Glomerular visceral epithelial cell (primary cell): ENCODE results near the gene BRPF3.
"Not testable (repeated sequence)": the region's sequence is repeated elsewhere in the genome, so short reads cannot be mapped to it uniquely, and the experiment has no call there.

Experiments used
- DNase-seq: peaks from one replicate; pipeline ENCODE4 v3.0.0-alpha.2; 2016; ENCODE audit errors: extremely low spot score

BRPF3 gene

DNA sequence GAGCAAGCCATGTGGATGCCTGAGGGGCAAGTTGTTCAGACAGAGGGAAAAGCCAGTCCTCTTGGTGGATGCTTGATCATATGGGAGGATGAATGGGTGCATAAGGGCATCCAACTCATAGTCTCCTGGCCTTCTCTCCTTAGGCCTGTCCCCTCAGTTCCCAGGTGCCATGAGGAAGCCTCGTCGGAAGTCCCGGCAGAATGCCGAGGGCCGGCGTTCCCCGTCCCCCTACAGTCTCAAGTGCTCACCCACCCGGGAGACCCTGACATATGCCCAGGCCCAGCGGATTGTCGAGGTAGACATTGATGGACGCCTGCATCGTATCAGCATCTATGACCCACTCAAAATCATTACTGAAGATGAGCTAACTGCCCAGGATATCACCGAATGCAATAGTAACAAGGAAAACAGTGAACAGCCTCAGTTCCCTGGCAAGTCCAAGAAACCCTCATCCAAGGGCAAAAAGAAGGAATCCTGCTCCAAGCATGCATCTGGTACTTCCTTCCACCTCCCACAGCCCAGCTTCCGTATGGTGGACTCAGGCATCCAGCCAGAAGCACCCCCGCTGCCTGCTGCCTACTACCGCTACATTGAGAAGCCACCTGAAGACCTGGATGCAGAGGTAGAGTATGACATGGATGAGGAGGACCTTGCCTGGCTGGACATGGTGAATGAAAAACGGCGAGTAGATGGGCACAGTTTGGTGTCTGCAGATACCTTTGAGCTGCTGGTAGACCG lies 3.8 kb downstream of the BRPF3 start:
- no peak for DNase-seq

DNA sequence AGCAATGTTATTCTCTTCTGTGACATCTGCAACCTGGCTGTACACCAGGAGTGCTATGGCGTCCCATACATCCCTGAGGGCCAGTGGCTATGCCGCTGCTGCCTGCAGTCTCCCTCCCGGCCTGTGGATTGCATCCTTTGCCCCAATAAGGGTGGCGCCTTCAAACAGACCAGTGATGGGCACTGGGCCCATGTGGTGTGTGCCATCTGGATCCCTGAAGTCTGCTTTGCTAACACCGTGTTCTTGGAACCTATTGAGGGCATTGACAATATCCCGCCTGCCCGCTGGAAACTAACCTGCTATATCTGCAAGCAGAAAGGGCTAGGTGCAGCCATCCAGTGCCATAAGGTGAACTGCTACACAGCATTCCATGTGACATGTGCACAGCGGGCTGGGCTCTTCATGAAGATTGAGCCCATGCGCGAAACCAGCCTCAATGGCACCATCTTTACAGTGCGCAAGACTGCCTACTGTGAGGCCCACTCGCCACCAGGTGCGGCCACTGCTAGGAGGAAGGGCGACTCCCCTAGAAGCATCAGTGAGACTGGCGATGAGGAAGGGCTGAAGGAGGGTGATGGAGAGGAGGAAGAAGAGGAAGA lies 4.6 kb downstream of the BRPF3 start:
- no peak for DNase-seq

- no peak for DNase-seq
Observed at GRCh38 chr6:36201612-36202011, 5.1 kb downstream of the BRPF3 start.

- no peak for DNase-seq
Observed at GRCh38 chr6:36202101-36202500, 5.6 kb downstream of the BRPF3 start.

DNA sequence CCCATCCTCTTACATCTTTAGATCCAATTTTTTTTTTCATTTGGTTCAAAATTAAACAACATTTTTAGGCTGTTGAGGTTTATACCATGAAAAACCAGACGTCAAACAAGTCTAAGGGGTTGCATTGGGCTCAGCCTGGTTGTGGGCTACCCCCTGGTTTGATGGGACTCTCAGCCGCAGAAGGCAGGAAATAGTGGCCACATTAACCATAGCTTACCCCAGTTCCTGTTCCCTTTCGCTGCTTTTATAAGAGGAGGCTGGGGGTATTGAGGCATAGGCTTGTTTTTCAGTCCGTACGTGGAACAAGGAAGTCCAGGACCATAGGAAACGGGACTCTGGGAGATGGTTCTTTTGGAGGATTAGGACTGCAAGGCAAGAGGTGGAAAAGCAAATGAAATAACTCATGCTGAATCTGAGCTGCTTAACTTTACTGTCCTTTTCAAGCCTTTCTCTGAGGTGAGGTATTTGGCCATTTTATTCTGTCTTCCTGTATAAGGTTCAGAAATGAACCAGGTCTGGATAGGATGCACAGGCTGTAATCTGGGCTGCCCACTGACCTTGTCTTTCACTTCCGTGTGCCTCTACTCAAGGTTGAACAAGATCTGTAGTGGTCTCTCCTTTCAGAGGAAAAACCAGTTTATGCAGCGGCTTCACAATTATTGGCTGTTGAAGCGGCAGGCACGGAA lies 7.7 kb downstream of the BRPF3 start:
- DNase-seq, result no peak

DNA sequence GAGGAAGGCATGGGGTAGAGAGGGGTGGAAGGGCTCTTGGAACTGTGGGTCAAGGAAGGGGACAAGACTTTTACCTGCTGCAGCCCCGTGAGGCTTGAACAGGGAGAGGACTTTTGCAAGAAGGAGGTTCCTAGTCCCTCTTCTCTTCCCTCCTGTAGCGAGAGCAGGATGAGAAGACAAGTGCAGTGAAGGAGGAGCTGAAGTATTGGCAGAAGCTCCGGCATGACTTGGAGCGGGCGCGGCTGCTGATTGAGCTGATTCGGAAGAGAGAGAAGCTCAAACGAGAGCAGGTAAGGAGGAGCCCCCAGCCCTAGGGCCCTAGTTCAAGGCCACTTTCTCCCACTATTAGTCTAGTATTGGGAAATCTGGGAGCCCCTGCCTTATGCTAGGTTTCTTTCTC lies 10.6 kb downstream of the BRPF3 start:
- DNase-seq, result no peak

DNA sequence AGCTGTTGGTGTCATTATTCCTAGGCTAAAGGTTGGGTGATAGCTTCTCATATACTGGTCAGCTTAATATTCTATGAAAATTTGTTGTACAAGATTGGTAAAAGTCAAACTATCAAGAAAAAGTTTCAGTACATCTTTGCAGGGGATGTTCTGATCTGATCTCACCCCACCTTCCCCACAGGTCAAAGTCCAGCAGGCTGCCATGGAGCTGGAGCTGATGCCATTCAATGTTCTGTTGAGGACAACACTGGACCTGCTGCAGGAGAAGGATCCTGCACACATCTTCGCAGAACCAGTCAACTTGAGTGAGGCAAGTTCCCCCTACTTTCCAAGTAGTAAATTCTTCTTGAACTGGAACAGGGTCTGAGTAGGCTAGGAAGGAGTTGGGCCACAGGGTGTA lies 13.1 kb downstream of the BRPF3 start:
- DNase-seq, result no peak

DNA sequence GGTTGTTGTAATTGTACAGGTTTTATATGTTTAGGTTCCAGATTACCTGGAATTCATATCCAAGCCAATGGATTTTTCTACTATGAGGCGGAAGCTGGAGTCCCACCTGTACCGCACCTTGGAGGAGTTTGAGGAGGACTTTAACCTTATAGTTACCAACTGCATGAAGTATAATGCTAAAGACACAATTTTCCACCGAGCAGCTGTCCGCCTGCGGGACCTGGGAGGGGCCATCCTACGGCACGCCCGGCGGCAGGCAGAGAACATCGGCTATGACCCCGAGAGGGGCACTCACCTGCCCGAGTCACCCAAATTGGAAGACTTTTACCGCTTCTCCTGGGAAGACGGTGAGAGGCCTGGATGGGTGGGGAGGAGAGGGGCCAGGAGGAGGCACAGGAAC lies 13.6 kb downstream of the BRPF3 start:
- no peak for DNase-seq

DNA sequence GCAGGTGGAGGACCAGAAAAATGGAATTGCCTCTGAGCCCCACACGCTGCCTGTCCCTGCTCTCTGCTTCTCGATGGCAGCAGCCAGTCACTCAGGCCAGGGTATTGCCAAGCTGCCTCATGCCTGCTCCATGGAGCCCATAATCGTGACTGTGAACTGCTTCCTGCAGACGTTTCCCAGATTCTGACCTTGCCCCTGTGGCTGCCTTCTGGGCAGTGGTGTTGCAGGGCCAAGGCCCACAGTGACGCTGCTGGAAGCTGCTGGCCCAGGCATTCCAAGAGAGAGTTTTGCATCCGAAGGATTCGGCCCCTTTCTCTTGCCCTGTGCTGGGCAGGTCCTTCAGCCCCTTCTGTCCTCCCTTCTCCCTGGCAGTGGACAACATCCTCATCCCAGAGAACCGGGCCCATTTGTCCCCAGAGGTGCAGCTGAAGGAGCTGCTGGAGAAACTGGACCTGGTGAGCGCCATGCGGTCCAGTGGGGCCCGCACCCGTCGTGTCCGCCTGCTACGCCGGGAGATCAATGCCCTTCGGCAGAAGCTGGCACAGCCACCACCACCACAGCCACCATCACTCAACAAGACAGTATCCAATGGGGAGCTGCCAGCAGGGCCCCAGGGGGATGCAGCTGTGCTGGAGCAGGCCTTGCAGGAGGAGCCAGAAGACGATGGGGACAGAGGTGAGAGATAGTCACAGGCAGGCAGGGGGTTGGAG lies 14.5 kb downstream of the BRPF3 start:
- DNase-seq, result no peak

DNA sequence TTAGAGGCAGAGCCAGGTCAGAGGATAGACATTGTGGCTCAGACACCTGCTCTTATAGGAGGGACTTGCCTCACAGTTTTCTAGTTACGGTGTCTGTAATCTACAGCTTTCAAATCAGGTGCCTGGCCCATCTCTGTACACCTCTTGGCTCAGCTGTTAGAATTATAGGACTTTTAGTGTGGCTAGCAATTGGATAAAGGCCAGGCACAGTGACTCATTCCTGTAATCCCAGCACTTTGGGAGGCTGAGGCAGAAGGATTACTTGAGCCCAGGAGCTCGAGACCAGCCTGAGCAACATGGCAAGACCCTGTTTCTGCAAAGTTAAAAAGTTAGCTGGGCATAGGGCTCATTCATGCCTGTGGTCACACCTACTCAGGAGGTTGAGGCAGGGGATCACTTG lies 20.0 kb downstream of the BRPF3 start:
- peak; percentile 30 for DNase-seq

DNA sequence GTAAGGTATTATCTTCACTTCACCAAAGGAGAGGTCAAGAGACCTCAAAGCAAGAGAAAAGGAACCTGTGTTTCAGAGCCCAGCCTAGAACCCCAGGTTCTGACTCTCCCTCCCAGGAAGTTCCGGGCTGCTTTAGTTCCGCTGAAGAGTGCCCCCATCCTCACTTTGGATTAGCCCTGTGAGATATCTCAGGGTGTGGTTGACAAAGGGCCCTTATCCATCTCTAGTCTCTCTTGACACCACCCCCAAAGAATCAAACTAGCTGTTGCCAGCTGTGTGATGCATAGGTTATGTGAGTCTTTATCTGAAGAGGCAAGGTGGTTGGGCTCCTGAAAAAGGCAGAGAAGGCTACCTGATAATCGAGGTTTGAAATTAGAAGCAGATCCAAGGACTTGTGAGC lies 20.6 kb downstream of the BRPF3 start:
- DNase-seq, result no peak

DNA sequence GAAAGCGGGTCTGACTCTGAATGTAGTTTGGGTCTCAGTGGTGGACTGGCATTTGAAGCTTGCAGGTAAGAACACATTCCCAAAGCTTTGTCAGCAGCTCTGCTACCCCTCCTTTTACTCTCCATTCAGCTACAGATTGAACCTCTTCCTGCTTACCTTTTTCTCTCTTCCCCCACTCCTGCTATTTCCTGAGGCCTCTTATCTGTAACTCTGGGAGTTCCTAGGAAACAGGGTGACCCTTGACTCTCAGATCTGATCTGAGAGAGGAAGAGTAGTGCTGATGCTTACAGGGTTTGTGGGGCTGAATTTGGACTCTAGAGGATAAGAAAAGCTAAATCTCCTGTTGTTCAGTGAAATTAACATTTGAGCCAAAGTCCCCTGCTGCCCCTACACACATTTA lies 21.4 kb downstream of the BRPF3 start:
- no peak for DNase-seq

DNA sequence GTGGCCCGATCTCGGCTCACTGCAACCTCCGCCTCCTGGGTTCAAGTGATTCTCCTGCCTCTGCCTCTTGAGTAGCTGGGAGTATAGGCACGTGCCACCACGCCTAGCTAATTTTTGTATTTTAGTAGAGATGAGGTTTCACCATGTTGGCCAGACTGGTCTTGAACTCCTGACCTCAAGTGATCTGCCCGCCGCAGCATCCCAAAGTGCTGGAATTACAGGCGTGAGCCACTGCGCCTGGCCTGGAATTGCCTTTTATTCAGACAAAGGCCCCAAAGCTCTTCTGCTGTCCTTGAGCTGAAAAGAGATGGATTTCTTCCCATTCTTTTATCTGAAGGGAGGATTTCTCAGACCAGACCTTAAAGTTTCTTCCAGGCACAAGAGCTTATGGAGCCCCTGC lies 22.0 kb downstream of the BRPF3 start:
- not testable (repeated sequence) for DNase-seq

GRCh38 chr6:36219081-36219480 lies 22.5 kb downstream of the BRPF3 start:
- no peak for DNase-seq

GRCh38 chr6:36220226-36220625 lies 23.7 kb downstream of the BRPF3 start:
- DNase-seq, result no peak

- no peak for DNase-seq
Observed at GRCh38 chr6:36221674-36222073, 25.1 kb downstream of the BRPF3 start.

DNA sequence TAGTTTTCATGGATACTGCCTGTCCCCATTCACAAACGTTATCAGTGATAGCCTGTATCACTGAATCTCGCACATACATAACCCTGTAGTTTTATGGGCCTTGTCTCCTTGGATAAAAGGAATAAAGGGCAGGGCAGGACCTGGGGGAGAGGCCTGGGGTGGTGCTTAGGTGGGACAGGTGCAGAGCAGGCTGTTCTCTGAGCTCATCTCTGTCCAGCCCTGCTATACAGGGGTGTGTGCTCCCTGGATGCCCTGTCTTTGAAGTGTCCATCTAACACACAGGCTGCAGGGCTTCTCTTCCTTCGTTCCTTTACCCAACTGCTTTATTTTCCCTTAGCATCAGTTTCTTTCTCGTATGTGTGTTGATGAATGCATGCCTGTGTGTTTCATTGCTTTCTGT lies 26.4 kb downstream of the BRPF3 start:
- no peak for DNase-seq

DNA sequence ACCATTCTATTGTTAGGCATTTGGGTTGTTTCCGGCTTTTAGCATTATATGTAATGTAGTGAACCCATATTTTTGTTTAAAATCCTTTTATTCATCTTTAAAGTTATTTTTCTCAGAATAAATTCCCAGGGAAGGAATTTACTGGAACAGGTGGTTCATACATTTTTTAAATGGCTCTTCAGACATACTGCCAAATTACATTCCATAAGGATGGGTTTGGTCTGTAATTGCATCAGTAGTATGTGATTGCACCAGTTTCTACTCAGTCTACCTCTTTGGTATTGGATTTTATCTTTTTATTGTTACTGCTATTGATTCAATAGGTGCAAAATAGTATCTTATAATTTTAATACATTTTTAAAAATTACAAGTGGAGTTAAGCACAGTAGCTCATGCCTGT lies 27.2 kb downstream of the BRPF3 start:
- no peak for DNase-seq

DNA sequence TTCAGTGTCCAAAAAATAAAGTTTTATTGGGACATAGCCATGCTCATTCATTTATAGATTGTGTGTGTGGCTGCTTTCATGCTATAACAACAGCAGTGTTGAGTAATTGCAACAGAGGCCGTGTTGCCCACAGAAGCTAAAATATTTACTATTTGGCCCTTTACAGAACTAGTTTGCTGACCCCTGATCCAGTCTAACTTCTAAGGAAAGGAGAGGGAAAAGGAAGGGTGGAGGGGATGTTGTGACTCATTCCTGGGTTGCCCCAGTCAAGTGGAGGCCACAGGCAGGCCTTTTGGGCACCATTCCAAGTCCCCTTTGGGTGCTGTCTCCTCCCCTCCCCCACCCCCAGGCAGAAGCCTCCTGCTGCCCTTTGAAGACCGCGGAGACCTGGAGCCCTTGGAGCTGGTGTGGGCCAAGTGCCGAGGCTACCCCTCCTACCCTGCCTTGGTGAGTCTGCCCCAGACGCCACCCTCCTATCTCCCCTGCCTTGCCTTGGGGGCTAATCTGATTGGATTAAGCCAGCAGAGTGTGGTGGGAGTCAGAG lies 28.4 kb downstream of the BRPF3 start:
- peak; percentile 69 for DNase-seq

- no peak for DNase-seq
Observed at GRCh38 chr6:36226438-36227047, 30.0 kb downstream of the BRPF3 start.

GRCh38 chr6:36227379-36228228 lies 31.1 kb downstream of the BRPF3 start:
- DNase-seq, result no peak
